Gastrocnemius medialis (tissue), 4 donors: Measurements from ENCODE around the gene C10orf95. TPM values are rescaled to one million over a fixed set of nuclear protein-coding genes. Genes with fewer than 3 reads are reported as not detected.

Experiments used
- ATAC-seq, 2 donors: fragments of 150-250 bp; one replicate each; pipeline ENCODE4 v1.9.1; 2016
- DNase-seq, 2 donors: peaks; one replicate each; pipeline ENCODE4 v3.0.0-alpha.2; 2019
- H3K27ac ChIP-seq, 4 donors: fragments of 200-600 bp; sonication (generic); 1 replicate in 1 of 4; 2 replicates in 3 of 4; pipeline ENCODE4 v1.5.1; 2016 to 2018; ENCODE audit warnings: mild to moderate bottlenecking in 2 of 4, moderate library complexity in 1 of 4
- H3K27me3 ChIP-seq, 3 donors: fragments of 200-600 bp; sonication (generic) in 2 of 3; 1 replicate in 1 of 3; 2 replicates in 2 of 3; pipeline versions ENCODE4 v1.5.1 to v1.6.0; 2016 to 2019; ENCODE audit warnings: mild to moderate bottlenecking in 1 of 3, moderate library complexity in 1 of 3
- H3K36me3 ChIP-seq, 2 donors: fragments of 200-600 bp; sonication (generic) in 1 of 2; one replicate each; pipeline ENCODE4 v1.5.1; 2017 to 2018
- H3K4me1 ChIP-seq, 2 donors: fragments of 200-600 bp; sonication (generic) in 1 of 2; one replicate each; pipeline ENCODE4 v1.5.1; 2016 to 2017; ENCODE audit warnings: mild to moderate bottlenecking in 2 of 2
- H3K4me3 ChIP-seq, 4 donors: fragments of 200-600 bp; sonication (generic) in 3 of 4; 1 replicate in 1 of 4; 2 replicates in 3 of 4; pipeline ENCODE4 v1.5.1; 2016 to 2019; ENCODE audit warnings: mild to moderate bottlenecking in 2 of 4
- H3K9me3 ChIP-seq, 3 donors: fragments of 200-600 bp; sonication (generic) in 2 of 3; 1 replicate in 1 of 3; 2 replicates in 2 of 3; pipeline ENCODE4 v1.5.1; 2016 to 2019
- CTCF ChIP-seq, 5 experiments: fragments of 450-650 bp in 3 of 5; fragments of 200-600 bp in 2 of 5; sonication (generic) in 2 of 5; IDR thresholded peaks in 4 of 5; conservative IDR thresholded peaks in 1 of 5; 1 replicate in 4 of 5; 2 replicates in 1 of 5; pipeline ENCODE4 v1.5.1; 2016 to 2019; ENCODE audit warnings: antibody characterized with exemption in 5 of 5, mild to moderate bottlenecking in 3 of 5, moderate library complexity in 3 of 5
- POLR2A ChIP-seq, 2 donors: fragments of 450-650 bp; IDR thresholded peaks; one replicate each; pipeline ENCODE4 v1.6.1; 2017; ENCODE audit warnings: antibody characterized with exemption in 2 of 2, mild to moderate bottlenecking in 2 of 2, moderate library complexity in 2 of 2
- in situ Hi-C, 4 donors: fragments of 200-750 bp; cut with MboI; loops; one replicate each; pipeline versions ENCODE4 v1.15.0 to v1.8.0; 2017; ENCODE audit warnings: low sequenced_read_pairs in 4 of 4
- intact Hi-C: fragments of 100-400 bp; cut with DNase I; formaldehyde crosslinking; loops from one replicate; pipeline ENCODE4 v1.15.1; 2023; ENCODE audit warnings: low total_unique reads
- total RNA-seq, 4 donors: library from RNA; depleted of rRNA; stranded (reverse); fragments of >200 nt; gene quantifications; one replicate each; pipeline versions ENCODE4 v1.1.0 to v1.2.3, GENCODE V29; 2016

The C10orf95 gene
- total RNA-seq, 4 donors from 2014 or later: not detected

- Histone ChIP-seq H3K9me3 (no peaks in the 10 kb centered on the region), H3K36me3 (no peaks in the 10 kb centered on the region), H3K4me1 (peaks cover 27 to 30% of the 10 kb centered on the region in 2 donors), H3K4me3 (peak within 1 kb of the TSS; percentile 82 to 92 (median 87)), H3K27ac (peak within 1 kb of the TSS; percentile 85 to 97 (median 94)), H3K27me3 (peaks cover 20 to 30% (median 24%) of the 10 kb centered on the region in 3 donors)
- ATAC-seq (peak; percentile 90 to 94), DNase-seq (peak; percentile 96)
- in situ Hi-C loops: no loop called here
- TF ChIP-seq POLR2A (IDR thresholded peaks at IDR 0.05) (peak; percentile 30 to 39), CTCF (IDR thresholded peaks at IDR 0.05 in 4 of 5, conservative IDR thresholded peaks at IDR 0.05 in 1 of 5) (peak in 2 of 5 experiments; percentile 22 to 41)
- intact Hi-C loops: loop anchor here (1.0 to 5.0 kb wide), 4 partner anchors 11 to 82 kb away; partner anchors contain the start of genes CUEDC2 and SUFU
These were observed 30.4 kb downstream of the C10orf95 start, which contains the start of gene FBXL15 for GRCh38 chr10:102420714-102421506. Gene FBXL15, plus strand, starts transcription at chr10:102420836. Its CDS starts 294 bp downstream, at chr10:102421130.

- intact Hi-C loops (loop anchor here (5.0 kb wide), 1 partner anchor 57 kb away; no protein-coding TSS in a partner anchor), in situ Hi-C loops (no loop called here)
- TF ChIP-seq POLR2A (IDR thresholded peaks at IDR 0.05) (no peak), CTCF (IDR thresholded peaks at IDR 0.05 in 4 of 5, conservative IDR thresholded peaks at IDR 0.05 in 1 of 5) (no peak)
- ATAC-seq (no peak), DNase-seq (no peak)
- Histone ChIP-seq H3K36me3 (no peaks in the 10 kb centered on the region), H3K27me3 (peaks cover 25 to 37% (median 27%) of the 10 kb centered on the region in 3 donors), H3K4me3 (peak overlapping the region; percentile 82 to 92 (median 87)), H3K9me3 (no peaks in the 10 kb centered on the region), H3K4me1 (peaks cover 27 to 30% of the 10 kb centered on the region in 2 donors), H3K27ac (peak overlapping the region; percentile 85 to 97 (median 94))
These were observed 31.1 kb downstream of the C10orf95 start for GRCh38 chr10:102420181-102420713.

GRCh38 chr10:102419269-102420180, 31.8 kb downstream of the C10orf95 start:
- DNase-seq: peak in 1 of 2 donors; percentile 43
- H3K4me3 ChIP-seq: peak overlapping the region; percentile 82 to 92 (median 87)
- no peak for ATAC-seq
- H3K36me3 ChIP-seq: no peaks in the 10 kb centered on the region
- H3K27me3 ChIP-seq: peaks cover 30 to 44% (median 34%) of the 10 kb centered on the region in 3 donors
- peak overlapping the region in 3 of 4 donors; percentile 93 to 97 (median 96) for H3K27ac ChIP-seq
- intact Hi-C loops: loop anchor here (5.0 kb wide), 1 partner anchor 58 kb away; no protein-coding TSS in a partner anchor
- in situ Hi-C loops: no loop called here
- no peaks in the 10 kb centered on the region for H3K9me3 ChIP-seq
- peaks cover 27 to 30% of the 10 kb centered on the region in 2 donors for H3K4me1 ChIP-seq
- TF ChIP-seq CTCF (IDR thresholded peaks at IDR 0.05 in 4 of 5, conservative IDR thresholded peaks at IDR 0.05 in 1 of 5) (no peak), POLR2A (IDR thresholded peaks at IDR 0.05) (no peak)

GRCh38 chr10:102418622-102419268, 32.6 kb downstream of the C10orf95 start, which contains the start of gene PSD:
Gene PSD, minus strand, starts transcription at chr10:102418785. Its CDS starts 1,747 bp downstream, at chr10:102417038.
- intact Hi-C loops (no loop called here), in situ Hi-C loops (no loop called here)
- peak within 1 kb of the TSS; percentile 82 to 92 (median 87) for H3K4me3 ChIP-seq
- DNase-seq: no peak
- H3K4me1 ChIP-seq: peaks cover 27 to 30% of the 10 kb centered on the region in 2 donors
- peaks cover 33 to 51% (median 39%) of the 10 kb centered on the region in 3 donors for H3K27me3 ChIP-seq
- no peaks in the 10 kb centered on the region for H3K36me3 ChIP-seq
- H3K9me3 ChIP-seq: no peaks in the 10 kb centered on the region
- ATAC-seq: no peak
- no peak within 1 kb of the TSS for H3K27ac ChIP-seq
- TF ChIP-seq CTCF (IDR thresholded peaks at IDR 0.05 in 4 of 5, conservative IDR thresholded peaks at IDR 0.05 in 1 of 5) (no peak), POLR2A (IDR thresholded peaks at IDR 0.05) (no peak)
